ENCODE measurements around the gene PTPRG. TPM values are rescaled to one million over a fixed set of nuclear protein-coding genes. Genes with fewer than 3 reads are reported as not detected.

PTPRG gene
- total RNA-seq, 1 donor from 2014 or later: 80.7 TPM

GRCh38 chr3:62207197-62207596 is 645.8 kb downstream of the PTPRG start:
- H3K4me1 Mint-ChIP-seq (ENCODE audit: unreplicated experiment): no peaks in the 10 kb centered on the region
- H3K4me3 Mint-ChIP-seq (ENCODE audit: unreplicated experiment): no peak overlapping the region
- H3K9me3 Mint-ChIP-seq (ENCODE audit: unreplicated experiment): no peaks in the 10 kb centered on the region
- H3K27me3 Mint-ChIP-seq (ENCODE audit: unreplicated experiment): peaks cover 2% of the 10 kb centered on the region
- peaks cover 16% of the 10 kb centered on the region for H3K36me3 Mint-ChIP-seq (ENCODE audit: low read depth, unreplicated experiment)
- no peak overlapping the region for H3K27ac Mint-ChIP-seq (ENCODE audit: unreplicated experiment)
- DNase-seq (ENCODE audit: low spot score): no peak
- TF ChIP-seq CTCF (IDR thresholded peaks at IDR 0.05; ENCODE audit: unreplicated experiment): no peak

GRCh38 chr3:62208385-62208784 is 647.0 kb downstream of the PTPRG start:
- Mint-ChIP-seq H3K4me1 (ENCODE audit: unreplicated experiment) (no peaks in the 10 kb centered on the region), H3K4me3 (ENCODE audit: unreplicated experiment) (no peak overlapping the region), H3K27ac (ENCODE audit: unreplicated experiment) (no peak overlapping the region), H3K27me3 (ENCODE audit: unreplicated experiment) (peaks cover 4% of the 10 kb centered on the region), H3K36me3 (ENCODE audit: low read depth, unreplicated experiment) (peaks cover 13% of the 10 kb centered on the region), H3K9me3 (ENCODE audit: unreplicated experiment) (no peaks in the 10 kb centered on the region)
- DNase-seq (ENCODE audit: low spot score): no peak
- no peak for TF ChIP-seq CTCF (IDR thresholded peaks at IDR 0.05; ENCODE audit: unreplicated experiment)

GRCh38 chr3:62209101-62209500 is 647.7 kb downstream of the PTPRG start:
- H3K27me3 Mint-ChIP-seq (ENCODE audit: unreplicated experiment): peaks cover 8% of the 10 kb centered on the region
- TF ChIP-seq CTCF (IDR thresholded peaks at IDR 0.05; ENCODE audit: unreplicated experiment): no peak
- H3K36me3 Mint-ChIP-seq (ENCODE audit: low read depth, unreplicated experiment): peaks cover 7% of the 10 kb centered on the region
- no peak for DNase-seq (ENCODE audit: low spot score)
- H3K4me1 Mint-ChIP-seq (ENCODE audit: unreplicated experiment): no peaks in the 10 kb centered on the region
- H3K27ac Mint-ChIP-seq (ENCODE audit: unreplicated experiment): no peak overlapping the region
- H3K4me3 Mint-ChIP-seq (ENCODE audit: unreplicated experiment): no peak overlapping the region
- H3K9me3 Mint-ChIP-seq (ENCODE audit: unreplicated experiment): no peaks in the 10 kb centered on the region

- no peak overlapping the region for H3K4me3 Mint-ChIP-seq (ENCODE audit: unreplicated experiment)
- peaks cover 7% of the 10 kb centered on the region for H3K36me3 Mint-ChIP-seq (ENCODE audit: low read depth, unreplicated experiment)
- H3K27me3 Mint-ChIP-seq (ENCODE audit: unreplicated experiment): peaks cover 8% of the 10 kb centered on the region
- DNase-seq (ENCODE audit: low spot score): no peak
- no peaks in the 10 kb centered on the region for H3K4me1 Mint-ChIP-seq (ENCODE audit: unreplicated experiment)
- no peaks in the 10 kb centered on the region for H3K9me3 Mint-ChIP-seq (ENCODE audit: unreplicated experiment)
- H3K27ac Mint-ChIP-seq (ENCODE audit: unreplicated experiment): no peak overlapping the region
- no peak for TF ChIP-seq CTCF (IDR thresholded peaks at IDR 0.05; ENCODE audit: unreplicated experiment)
Observed at GRCh38 chr3:62210011-62210410, 648.6 kb downstream of the PTPRG start.

- TF ChIP-seq CTCF (IDR thresholded peaks at IDR 0.05; ENCODE audit: unreplicated experiment): no peak
- no peaks in the 10 kb centered on the region for H3K9me3 Mint-ChIP-seq (ENCODE audit: unreplicated experiment)
- no peak for DNase-seq (ENCODE audit: low spot score)
- H3K27ac Mint-ChIP-seq (ENCODE audit: unreplicated experiment): no peak overlapping the region
- peaks cover 6% of the 10 kb centered on the region for H3K4me1 Mint-ChIP-seq (ENCODE audit: unreplicated experiment)
- no peak overlapping the region for H3K4me3 Mint-ChIP-seq (ENCODE audit: unreplicated experiment)
- peaks cover 11% of the 10 kb centered on the region for H3K27me3 Mint-ChIP-seq (ENCODE audit: unreplicated experiment)
- H3K36me3 Mint-ChIP-seq (ENCODE audit: low read depth, unreplicated experiment): no peaks in the 10 kb centered on the region
Observed at GRCh38 chr3:62211675-62212429, 650.5 kb downstream of the PTPRG start.

Measured in endothelial cell (in vitro differentiated cells).